Kidney epithelial cell (primary cell): ENCODE data around the gene CERS1. TPM values are rescaled to one million over a fixed set of nuclear protein-coding genes. Genes with fewer than 3 reads are reported as not detected.
A peak's percentile ranks its signal among the peaks of the same experiment; 100 is the strongest.
"Not testable (repeated sequence)": the region's sequence is repeated elsewhere in the genome, so short reads cannot be mapped to it uniquely, and the experiment has no call there.

Source experiments
- DNase-seq: peaks from one replicate; pipeline ENCODE4 v3.0.0-alpha.2; 2010; ENCODE audit warnings: low read depth
- H3K27me3 ChIP-seq: 2 replicates; pipeline ENCODE4 v1.6.0; 2011; ENCODE audit warnings: low read length; ENCODE audit not compliant: control insufficient read depth, insufficient read depth
- H3K36me3 ChIP-seq: 2 replicates; pipeline ENCODE4 v1.5.1; 2011; ENCODE audit warnings: low read length; ENCODE audit not compliant: control insufficient read depth, insufficient read depth
- H3K4me3 ChIP-seq: 2 replicates; pipeline ENCODE4 v1.5.1; 2011; ENCODE audit warnings: low read depth, mild to moderate bottlenecking, control low read depth, low read length
- CTCF ChIP-seq: IDR thresholded peaks from 2 replicates; pipeline ENCODE4 v1.5.1; 2011; ENCODE audit warnings: mild to moderate bottlenecking, moderate library complexity, low read length, control low read depth, inconsistent platforms; ENCODE audit not compliant: insufficient read depth, poor library complexity, severe bottlenecking
- total RNA-seq: library from RNA; depleted of rRNA; stranded (reverse); fragments of >200 nt; gene quantifications from 2 replicates; pipeline ENCODE4 v1.2.3, GENCODE V29; 2015

The CERS1 gene
- total RNA-seq, 1 donor from 2014 or later: 2.9 TPM

GRCh38 chr19:18921593-18921992, 25.6 kb upstream of the CERS1 start:
- Histone ChIP-seq H3K4me3 (no peak overlapping the region), H3K27me3 (no peaks in the 10 kb centered on the region), H3K36me3 (peaks cover 2% of the 10 kb centered on the region)
- no peak for DNase-seq
- TF ChIP-seq CTCF: no peak

- H3K4me3 ChIP-seq: peak overlapping the region; percentile 99
- DNase-seq: no peak
- no peaks in the 10 kb centered on the region for H3K36me3 ChIP-seq
- TF ChIP-seq CTCF: no peak
- H3K27me3 ChIP-seq: no peaks in the 10 kb centered on the region
Measured at GRCh38 chr19:18920400-18920799, 24.4 kb upstream of the CERS1 start.

- no peaks in the 10 kb centered on the region for H3K36me3 ChIP-seq
- peak overlapping the region; percentile 99 for H3K4me3 ChIP-seq
- TF ChIP-seq CTCF: no peak
- H3K27me3 ChIP-seq: no peaks in the 10 kb centered on the region
- no peak for DNase-seq
Measured at GRCh38 chr19:18919900-18920214, 23.9 kb upstream of the CERS1 start.

- DNase-seq: peak; percentile 100
- Histone ChIP-seq H3K27me3 (no peaks in the 10 kb centered on the region), H3K4me3 (peak within 1 kb of the TSS; percentile 99), H3K36me3 (no peaks in the 10 kb centered on the region)
- no peak for TF ChIP-seq CTCF
Measured at GRCh38 chr19:18919086-18919899, 23.3 kb upstream of the CERS1 start, which contains the start of the genes COPE and DDX49. Gene COPE, minus strand, starts transcription at chr19:18919387. Its CDS starts 39 bp downstream, at chr19:18919348. Gene DDX49, plus strand, starts transcription at chr19:18919715. Its CDS starts 27 bp downstream, at chr19:18919742.

GRCh38 chr19:18917593-18917992, 21.6 kb upstream of the CERS1 start:
- H3K36me3 ChIP-seq, H3K4me3 ChIP-seq: not testable (repeated sequence)

GRCh38 chr19:18915639-18916038, 19.7 kb upstream of the CERS1 start:
- TF ChIP-seq CTCF: peak; percentile 43
- H3K4me3 ChIP-seq: no peak overlapping the region
- no peaks in the 10 kb centered on the region for H3K36me3 ChIP-seq
- H3K27me3 ChIP-seq: no peaks in the 10 kb centered on the region
- DNase-seq: no peak

More at GRCh38 chr19:18917593-18917992, 21.6 kb upstream of the CERS1 start:
- DNase-seq, H3K27me3 ChIP-seq: not testable (repeated sequence)
